ENCODE data around the gene PRMT3. TPM values are rescaled to one million over a fixed set of nuclear protein-coding genes. Genes with fewer than 3 reads are reported as not detected.
"Not testable (repeated sequence)": the region's sequence is repeated elsewhere in the genome, so short reads cannot be mapped to it uniquely, and the experiment has no call there.

The PRMT3 gene
- total RNA-seq, 1 experiment from 2014 or later = 23.6 TPM

DNA sequence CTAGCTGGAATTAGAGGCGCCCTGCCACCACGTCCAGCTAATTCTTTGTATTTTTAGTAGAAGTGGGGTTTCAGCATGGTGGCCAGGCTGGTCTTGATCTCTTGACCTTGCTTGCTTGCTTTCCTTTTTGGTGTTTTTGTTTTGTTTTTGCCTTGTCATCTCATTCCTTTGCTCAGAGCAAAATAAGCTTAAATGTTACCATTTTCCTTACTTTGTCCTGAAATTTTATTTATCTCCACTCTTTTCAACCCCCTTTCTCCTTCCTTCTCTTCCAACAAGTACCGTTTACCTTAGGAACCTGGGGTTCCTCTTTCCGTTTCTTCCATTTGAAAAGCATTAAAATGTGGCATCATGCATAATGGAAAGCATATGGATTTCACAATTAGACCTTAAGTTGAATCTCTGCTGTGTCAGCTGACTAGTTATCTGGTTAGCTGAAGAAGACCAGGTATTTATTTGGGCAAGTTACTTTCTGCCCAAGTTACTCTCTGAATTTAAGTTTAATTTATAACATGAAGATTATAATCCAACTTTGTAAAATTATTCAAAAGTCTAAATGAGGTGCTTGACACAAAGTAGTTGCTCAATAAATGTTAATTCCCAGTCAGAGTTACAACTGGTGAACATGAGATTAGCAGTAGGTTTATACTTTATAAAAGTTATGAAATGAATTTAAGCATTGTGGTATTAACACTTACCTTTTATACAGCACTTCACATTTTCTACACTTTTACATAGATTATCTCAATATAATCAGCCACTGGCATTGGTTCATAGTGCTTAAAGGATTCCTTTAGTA, 69.7 kb downstream of the PRMT3 start:
- DNase-seq (ENCODE audit: low read depth) = no peak

DNA sequence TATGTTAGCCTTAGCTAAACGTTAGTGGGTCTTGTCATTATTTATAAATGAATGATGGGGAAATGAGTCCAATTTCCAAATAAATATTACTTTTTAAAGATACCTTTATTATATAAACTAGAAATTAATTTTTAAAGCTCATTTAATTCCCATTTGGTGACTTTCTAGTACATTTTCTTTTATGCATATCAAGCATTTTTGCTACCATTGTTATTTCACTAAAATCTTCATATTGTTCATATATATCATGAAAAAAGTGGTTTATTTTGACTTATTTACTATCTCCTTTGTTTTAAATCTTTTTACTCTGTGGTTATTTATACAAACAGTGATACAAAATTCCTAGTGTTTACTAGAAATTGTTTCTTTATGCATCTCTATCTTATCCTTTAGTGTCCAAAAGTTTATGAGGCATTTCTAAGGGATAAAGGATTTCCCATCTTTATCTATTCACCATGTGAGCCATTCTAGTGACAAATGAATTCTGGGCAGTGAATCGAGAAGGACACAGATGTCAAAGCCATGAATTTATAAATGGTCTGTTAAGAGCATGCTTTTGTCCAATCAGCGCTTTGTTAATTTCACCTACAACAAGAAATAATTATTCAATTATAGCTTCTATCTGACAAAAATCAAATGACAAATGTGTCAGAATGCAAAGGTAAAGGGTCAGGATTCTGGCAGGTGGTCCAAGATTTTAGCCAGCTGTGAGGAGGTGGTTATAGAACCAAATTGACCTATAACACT, 70.6 kb downstream of the PRMT3 start:
- no peak for DNase-seq (ENCODE audit: low read depth)

DNA sequence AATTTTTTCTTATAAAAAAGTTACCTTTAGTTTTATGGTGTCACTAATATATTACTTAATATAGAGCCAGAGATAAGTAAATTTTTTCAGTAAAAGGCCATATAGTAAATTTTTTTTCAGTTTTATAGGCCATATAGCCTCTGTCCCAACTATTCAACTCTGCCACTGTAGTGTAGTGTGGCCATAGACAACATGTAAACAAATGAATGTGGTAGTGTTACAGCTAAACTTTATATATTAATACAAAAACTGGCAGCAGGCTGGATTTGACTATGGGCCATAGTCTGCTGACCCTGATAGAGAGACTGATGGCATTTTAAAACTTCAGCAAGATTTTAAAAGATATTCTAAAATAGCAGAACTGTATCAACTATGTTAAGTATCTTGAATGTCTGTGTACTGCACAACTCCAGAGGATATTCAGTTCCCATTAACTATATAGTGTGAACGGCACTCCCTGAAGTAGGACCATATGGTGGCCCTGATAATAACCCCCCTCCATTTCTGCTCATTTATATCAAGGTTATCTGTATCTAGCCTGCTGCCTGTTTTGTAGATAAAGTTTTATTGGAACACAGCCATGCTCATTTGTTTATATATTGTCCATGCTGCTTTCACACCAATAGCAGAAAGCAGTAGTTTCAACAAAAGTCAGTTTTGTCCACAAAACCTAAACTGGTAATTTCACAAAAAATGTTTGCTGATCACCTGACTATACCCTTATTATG, 71.6 kb downstream of the PRMT3 start:
- DNase-seq (ENCODE audit: low read depth) = no peak

DNA sequence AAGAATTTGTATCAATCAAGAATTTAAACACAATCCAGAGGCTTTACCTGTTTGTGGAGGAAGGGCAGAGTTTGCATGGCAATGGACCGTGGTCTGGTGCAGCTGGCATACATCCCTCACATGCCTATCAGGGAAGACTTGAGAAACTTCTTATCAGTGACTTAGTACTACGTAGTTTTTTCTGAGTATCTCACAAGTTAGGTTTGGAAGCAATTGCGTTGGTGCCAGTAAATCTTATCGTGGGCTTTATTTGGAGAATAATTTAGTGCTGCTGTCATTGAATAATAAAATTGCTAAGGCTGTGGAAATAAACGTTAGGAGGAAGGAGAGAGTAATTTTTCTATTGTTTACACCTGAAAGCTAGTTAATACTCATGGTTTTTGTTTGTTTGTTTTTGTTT, 72.3 kb downstream of the PRMT3 start:
- no peak for DNase-seq (ENCODE audit: low read depth)

DNA sequence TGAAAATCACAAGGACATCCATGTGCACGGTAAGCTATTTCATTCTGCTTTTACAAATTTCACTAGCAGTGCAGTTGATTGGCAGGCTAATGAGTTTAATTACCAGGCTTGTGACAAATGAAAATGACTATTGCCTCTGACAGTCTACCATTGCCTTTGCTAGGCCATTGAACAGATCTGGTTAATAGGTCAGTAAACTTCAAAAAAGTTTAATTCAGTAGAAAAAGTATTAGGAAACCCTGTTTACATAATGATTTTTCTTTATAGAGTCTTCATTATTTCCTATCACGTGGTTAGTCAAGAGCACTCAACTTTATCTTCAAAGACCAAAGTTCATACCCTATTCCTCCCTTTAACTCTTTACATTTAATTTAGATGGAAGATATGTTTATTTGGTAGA, 77.0 kb downstream of the PRMT3 start:
- DNase-seq (ENCODE audit: low read depth) = no peak

DNA sequence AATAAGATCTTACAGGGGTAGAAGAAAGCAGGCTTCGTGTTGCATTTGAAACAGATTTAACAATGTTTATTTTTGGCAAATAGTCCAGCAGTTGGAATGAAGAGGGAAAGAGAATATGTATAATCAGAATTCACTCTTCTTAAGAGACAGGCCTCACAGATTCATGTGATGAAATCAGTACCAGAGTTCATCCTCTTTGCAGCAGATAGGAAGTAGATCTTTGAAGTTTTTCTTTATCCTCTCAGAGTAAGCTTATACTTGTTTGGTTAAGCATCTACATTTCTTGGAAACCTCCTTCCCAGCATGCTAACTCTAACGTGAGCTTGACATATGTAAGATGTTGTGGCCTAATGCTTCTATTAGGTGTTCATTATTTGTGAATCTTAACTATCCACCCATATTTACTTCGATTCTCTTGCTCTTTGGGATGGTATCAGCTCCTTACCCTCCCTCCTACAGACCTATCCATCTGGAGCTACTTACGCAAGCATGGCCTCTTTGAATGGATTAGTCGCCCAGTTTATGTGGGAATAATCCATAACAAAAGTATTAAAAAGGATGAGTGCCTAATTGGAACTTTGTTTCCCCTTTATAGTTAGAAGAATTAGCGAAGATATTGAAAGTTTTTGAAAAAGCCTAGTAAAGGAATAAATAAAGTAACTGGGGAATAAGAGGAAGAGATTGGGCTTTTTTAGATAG, 80.1 kb downstream of the PRMT3 start:
- DNase-seq (ENCODE audit: low read depth) = no peak

DNA sequence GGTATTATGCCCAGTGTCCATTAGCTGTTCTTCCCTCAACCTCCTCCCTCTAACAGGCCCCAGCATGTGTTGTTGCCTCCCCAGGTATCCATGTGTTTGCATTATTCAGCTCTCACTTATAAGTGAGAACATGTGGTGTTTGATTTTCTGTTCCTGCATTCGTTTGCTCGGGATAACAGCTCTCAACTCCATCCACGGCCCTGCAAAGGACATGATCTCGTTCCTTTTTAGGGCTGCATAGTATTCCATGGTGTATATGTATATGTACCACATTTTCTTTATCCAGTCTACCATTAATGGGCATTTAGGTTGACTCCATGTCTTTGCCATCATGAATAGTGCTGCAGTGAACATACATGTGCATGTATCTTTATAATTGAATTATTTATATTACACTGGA, 82.8 kb downstream of the PRMT3 start:
- DNase-seq (ENCODE audit: low read depth) = no peak

DNA sequence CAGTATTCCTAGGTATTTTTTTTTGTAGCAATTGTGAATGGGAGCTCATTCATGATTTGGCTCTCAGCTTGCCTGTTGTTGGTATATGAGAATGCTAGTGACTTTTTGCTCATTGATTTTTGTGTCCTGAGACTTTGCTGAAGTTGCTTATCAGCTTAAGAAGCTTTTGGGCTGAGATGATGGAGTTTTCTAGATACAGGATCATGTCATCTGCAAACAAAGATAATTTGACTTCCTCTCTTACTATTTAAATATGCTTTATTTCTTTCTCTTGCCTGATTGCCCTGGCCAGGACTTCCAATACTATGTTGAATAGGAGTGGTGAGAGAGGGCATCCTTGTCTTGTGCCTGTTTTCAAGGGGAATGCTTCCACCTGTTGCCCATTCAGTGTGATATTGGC, 84.4 kb downstream of the PRMT3 start:
- not testable (repeated sequence) for DNase-seq (ENCODE audit: low read depth)

DNA sequence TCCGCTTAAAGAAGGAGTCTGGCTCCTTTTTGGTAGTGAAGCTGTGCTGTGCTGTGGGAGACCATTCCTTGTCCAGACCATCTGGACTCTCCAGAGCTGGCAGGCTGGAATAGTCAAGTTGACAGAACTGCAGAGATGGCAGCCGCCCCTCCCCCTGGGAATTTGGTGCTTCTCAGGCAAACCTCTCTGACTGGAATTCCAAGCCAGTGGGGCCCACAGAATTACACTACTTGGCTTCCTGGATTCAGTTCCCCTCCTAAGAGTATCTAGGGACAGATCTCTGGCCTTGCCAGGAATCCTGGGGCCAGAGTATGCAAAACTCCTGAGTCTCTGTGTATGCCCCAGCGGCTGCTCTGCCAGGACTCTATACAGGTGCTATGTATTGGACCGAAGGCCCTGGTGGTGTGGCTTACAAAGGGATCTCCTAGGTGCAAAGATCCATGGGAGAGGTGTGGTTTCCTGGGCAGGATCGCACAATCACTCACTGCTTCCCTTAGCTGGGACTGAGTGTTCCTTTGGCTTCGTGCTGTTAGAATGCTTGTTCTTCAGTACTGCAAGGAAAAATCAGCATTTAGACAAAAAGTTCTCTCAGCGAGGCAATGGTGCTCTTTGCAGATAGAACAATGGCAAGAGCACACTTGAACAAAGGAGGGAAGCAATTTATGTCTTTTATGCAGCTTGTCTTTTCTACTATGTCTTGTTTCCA, 86.8 kb downstream of the PRMT3 start:
- no peak for DNase-seq (ENCODE audit: low read depth)

DNA sequence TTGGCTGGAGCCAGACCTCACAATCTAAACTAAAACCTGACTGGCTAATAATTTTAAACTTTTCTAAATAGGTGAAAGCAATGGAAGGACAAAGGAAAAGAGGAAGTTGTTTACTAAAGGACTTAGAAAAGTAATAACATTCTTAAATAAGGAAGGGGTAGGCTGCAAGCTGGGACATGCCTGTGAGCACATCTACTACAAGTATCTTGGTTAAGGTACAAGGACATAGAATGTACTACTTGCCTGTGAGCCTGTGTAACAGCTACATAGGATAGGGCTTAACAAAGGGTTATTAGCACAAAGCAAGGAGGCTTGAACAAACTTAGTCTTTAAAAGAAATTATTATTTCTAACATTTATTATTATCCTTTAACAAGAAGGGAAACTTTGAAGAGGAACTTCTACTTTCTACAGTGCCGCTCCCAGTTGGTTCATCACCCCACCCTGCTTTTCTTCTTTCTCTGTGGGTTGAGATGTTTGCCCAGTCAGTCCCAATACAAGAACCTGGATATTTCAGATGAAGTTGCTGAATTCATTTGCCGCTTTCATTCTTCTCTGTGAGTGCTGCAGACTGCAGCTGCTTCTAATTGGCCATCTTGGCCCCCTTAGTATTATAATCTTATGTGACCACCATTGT, 87.5 kb downstream of the PRMT3 start:
- no peak for DNase-seq (ENCODE audit: low read depth)

DNA sequence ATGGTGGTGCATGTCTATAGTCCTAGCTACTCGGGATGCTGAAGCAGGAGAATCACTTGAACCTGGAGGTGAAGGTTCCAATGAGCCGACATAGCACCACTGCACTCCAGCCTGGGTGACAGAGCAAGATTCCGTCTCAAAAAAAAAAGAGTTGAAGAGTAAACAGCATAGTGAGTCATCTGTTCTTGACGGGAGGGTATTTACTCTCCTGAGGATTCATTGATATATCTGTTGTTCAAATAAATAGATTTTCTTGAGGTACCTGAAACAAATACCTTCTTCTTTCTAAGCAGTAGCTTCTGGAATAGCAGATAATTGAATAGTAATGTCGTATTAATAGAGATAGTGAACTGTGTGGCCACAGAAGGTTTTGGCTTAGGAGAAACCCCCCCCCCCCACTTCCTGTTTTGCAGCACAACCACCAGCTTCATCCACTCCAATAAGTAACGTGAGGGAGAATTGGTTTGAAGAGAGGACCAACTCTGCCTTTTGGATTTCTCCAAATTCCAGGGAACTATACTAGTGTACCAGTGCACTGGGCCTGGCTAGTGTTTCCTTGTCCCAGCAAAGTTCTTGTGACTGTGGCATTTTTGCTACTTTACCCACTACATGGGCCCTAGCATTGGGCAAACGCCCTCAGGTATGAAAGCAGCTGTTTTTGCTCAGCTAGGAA, 90.0 kb downstream of the PRMT3 start:
- DNase-seq (ENCODE audit: low read depth) = peak; percentile 9

DNA sequence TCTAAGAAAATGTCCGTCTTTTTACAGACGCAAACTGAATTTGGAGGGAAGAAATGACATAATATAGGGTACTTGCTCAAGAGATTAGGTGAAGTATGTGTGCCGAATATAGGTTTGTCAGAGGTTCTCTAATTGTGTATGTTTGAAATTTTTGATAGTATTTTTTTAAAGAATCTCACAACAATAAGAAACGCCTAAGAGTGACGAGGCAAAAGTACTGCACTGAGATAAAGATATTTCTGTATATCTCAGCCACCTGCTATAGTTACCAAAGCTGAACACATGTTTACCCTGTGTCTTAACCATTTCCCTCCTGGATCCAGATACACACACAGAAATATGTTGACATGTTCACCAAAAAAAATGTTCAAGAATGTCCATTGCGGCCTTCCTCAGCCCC, 92.0 kb downstream of the PRMT3 start:
- no peak for DNase-seq (ENCODE audit: low read depth)

DNA sequence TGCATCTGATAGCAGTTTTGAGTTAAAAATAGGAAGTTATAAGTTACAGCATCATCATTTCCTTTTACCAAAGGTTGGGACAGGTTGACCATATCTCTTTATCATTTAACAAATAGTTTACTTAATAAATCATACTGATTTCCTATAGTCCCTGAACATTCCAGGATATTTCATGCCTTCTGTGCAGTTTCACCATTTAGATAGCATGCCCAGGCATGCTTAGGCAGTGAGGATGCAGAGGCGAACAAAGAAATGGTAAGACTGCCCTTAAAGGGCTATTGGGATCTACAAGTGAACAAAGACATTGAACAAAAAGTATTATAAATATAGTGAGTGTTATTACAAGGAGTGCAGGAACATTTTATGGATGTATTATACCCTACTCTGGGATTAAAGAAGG, 96.4 kb downstream of the PRMT3 start:
- no peak for DNase-seq (ENCODE audit: low read depth)

DNA sequence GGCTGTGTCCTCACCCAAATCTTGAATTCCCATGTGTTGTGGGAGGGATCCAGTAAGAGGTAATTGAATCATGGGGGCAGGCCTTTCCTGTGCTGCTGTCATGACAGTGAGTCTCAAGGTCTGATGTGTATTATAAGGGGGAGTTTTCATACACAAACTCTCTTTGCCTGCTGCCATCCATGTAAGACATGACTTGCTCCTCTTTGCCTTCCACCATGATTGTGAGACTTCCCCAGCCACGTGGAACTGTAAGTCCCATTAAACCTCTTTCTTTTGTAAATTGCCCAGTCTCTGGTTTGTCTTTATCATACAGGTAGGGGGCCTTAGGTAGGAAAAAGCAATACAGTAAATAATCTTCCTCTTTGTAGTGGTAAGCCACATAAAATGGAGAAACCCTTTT, 96.9 kb downstream of the PRMT3 start:
- DNase-seq (ENCODE audit: low read depth) = not testable (repeated sequence)

DNA sequence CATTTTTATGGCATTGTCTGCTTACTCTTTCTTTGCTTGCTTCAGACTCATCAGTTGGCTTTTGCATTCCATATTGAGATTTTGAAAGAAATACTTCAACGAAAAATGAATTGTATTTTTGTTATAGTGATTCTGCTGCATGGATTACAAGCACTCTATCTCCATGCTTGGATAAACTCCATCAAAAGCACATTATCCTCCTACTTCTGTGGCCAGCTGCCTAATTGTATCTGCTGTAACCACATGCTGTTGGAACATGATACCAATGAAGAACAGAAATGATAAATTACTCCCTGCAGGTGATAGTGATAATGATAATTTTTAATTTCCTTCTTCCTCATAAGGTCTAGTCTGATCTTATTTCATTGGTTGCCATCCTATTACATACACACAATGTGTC, 100.8 kb downstream of the PRMT3 start:
- DNase-seq (ENCODE audit: low read depth) = no peak

DNA sequence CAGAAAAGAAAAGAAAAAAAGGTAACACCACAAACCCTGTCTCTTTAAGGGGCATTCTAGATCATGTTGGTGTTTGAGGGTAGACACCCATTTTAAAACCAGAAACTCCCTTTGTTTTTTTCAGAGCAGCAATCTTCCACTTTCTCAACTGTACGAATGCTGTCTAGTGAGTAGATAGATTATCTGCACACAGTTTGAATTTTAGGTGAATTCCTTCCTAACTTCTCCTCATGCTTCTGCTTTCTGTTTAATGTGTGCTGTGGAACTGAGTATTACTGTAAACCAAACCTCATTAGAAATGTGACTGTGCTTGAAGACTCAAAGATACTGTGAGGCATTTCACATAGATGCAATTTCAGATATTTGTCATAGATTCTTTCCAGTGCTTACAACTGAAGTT, 102.4 kb downstream of the PRMT3 start:
- DNase-seq (ENCODE audit: low read depth) = no peak

DNA sequence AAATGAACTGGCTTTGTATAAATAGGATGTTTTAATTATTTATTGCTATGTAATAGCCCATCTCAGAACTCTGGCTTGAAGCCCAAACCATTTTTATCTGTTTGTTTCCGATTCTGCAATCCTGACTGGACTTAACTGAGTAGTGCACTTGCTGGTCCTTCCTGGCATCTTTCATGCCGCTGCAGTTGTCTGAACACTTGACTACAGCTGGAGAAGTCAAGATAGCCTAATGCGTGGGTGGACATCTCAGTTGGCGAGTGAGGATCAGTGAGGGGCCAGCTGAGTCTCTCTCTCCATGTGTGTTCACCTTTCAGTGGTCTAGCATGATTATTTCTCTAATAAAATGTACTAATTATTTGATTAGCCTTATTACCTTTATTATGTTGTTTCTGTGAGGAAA, 105.8 kb downstream of the PRMT3 start:
- DNase-seq (ENCODE audit: low read depth) = no peak

DNA sequence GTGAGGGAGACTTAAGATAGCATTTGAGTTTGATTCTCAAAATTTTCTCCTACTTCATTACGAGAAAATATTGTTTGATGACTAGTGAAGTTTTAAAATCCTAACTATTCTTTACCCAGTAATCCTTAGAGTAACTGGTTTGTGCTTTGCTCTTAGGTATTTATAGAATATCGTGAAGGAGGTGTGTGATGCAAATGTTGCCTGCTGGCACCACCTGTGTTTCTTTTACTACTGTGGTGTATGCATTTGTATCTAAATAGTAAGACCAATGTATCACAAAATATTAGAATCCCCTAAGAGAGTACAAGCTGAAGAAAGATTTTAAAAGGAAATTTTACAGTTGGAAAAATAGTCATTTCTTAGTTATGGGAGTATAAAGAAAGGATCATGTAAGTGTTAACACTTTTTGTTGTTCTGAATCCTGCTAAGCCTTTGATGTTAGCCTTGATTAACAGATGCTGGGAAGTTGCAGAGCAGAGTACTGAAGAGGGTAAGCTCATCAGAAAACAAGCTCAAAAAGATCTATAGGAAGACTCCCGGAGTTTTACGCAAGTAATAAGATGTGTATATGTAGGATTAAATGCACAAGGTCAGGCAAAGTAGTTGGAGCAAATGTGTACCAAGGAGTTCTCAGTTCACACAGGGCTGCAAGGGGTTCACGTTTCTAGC, 109.7 kb downstream of the PRMT3 start:
- DNase-seq (ENCODE audit: low read depth) = no peak

DNA sequence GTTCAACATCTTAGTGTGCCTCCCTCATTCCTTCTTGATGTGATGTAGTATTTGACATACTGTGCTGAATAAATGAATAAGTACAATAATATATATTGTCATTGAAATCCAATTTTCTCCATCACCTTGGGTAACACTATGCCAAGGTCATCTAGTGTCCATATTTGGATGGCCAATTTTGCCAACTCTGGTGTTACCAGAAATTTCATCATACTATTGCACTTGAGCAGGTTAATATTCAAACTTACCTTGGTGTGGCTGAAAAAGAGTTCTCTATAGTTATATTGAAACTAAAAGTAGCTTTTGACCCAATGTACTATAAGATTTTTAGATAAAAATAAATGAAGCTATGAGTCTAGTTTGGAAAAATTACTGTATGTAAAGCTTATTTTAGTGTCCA, 113.7 kb downstream of the PRMT3 start:
- DNase-seq (ENCODE audit: low read depth) = no peak

DNA sequence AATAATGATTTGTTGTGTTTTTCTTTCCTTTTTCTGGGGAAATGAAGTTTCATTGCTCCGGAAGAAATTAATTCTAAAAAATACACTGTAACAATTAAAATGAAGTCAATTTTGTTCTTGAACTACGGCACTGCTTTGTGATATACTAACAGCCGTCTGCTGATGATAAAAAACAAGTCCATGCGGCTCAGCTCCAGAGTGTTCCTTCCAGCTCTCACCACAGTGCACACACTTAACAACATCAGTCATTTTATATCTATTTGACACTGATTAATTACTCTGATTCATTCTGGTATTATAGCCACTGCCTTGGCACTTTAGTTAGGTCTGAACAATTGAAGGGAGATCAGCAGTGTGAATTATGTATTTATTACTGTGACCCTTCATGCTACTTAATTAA, 114.5 kb downstream of the PRMT3 start:
- no peak for DNase-seq (ENCODE audit: low read depth)
